Choroid plexus epithelial cell (primary cell): Measurements from ENCODE around the gene MYO1B.

Experiments used
- DNase-seq: peaks from one replicate; pipeline ENCODE4 v3.0.0-alpha.2; 2010; ENCODE audit warnings: low read depth
- H3K4me3 ChIP-seq: 2 replicates; pipeline ENCODE4 v1.5.1; 2011; ENCODE audit warnings: low read depth, mild to moderate bottlenecking, control low read depth, low read length, moderate library complexity
- TF ChIP-seq, protein P1 (sequence below): conservative IDR thresholded peaks from 2 replicates; pipeline ENCODE4 v1.5.1; 2011; ENCODE audit warnings: low read depth, mild to moderate bottlenecking, control low read depth, inconsistent platforms, low read length, moderate library complexity

Gene MYO1B

DNA sequence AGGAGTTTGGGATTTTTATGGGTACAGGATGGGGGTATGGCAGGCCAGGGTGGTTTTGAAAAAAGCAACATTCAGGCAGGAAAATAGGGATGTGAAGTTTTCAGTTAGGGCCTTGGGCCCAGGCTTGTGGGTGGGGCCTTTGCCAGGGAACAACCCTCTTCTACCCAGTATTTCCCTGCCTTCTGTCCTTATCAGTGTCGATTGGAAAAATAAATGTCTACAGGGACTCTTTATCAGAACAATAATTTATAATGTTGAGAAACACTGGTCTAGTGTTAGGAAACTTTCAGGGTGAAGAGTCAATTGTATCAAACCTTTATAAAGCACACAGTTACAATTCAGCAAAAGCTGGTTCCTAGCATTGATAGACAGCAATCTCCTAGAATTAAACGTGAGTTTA lies 218.6 kb downstream of the MYO1B start:
- DNase-seq, result no peak
- TF ChIP-seq, protein P1, sequence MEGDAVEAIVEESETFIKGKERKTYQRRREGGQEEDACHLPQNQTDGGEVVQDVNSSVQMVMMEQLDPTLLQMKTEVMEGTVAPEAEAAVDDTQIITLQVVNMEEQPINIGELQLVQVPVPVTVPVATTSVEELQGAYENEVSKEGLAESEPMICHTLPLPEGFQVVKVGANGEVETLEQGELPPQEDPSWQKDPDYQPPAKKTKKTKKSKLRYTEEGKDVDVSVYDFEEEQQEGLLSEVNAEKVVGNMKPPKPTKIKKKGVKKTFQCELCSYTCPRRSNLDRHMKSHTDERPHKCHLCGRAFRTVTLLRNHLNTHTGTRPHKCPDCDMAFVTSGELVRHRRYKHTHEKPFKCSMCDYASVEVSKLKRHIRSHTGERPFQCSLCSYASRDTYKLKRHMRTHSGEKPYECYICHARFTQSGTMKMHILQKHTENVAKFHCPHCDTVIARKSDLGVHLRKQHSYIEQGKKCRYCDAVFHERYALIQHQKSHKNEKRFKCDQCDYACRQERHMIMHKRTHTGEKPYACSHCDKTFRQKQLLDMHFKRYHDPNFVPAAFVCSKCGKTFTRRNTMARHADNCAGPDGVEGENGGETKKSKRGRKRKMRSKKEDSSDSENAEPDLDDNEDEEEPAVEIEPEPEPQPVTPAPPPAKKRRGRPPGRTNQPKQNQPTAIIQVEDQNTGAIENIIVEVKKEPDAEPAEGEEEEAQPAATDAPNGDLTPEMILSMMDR, result no peak
- H3K4me3 ChIP-seq, result no peak overlapping the region

DNA sequence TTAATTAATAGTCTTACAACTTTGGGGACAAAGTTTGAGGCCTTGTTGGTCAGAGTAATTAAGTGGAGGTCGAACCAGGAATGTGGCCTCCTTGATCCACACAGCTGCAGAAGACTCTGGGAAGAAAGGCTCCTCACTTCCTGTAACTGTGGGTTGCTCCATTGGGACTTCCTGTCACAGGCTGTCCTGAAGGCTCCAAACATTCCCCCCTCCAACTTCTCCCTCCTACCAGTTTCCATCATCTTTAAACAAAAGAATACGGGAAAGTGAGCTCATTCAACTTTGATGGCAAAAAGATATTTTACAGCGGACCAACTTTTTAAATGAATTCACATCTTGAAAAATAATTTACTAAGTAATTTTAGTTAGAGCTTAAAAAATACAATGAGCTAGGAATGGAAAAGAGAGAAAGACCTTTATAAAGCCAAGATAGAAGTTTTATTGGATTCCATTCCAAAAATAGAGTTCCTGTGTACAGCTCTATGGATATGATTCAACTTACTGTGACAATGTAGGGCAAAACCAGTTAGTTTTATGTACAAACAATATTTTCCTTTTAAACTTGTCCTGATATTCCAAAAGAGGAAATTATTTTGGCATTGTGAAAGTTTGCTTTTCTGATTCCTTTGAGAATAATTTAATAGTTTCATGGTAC lies 220.7 kb downstream of the MYO1B start:
- TF ChIP-seq, protein P1, result no peak
- H3K4me3 ChIP-seq, result no peak overlapping the region
- DNase-seq, result no peak

DNA sequence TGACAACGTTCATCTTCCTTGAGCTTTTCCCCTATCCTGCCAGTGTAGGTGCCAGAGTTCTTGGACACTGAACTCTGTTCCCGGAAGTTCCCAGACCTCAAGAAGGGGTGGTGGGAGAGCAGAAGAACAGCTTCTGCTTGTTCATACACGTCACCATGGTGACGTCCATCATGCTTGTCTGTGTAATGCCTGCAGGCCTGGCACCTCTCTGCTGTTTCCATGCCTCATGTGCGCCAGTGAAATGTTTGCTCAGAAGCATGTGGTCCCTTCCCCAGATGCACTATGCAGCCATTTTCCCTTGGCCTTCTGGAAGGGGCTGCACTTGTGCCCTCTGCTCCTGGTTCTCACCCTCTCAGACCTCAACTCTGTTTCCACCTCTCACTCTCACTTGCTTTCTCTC lies 221.9 kb downstream of the MYO1B start:
- H3K4me3 ChIP-seq, result no peak overlapping the region
- TF ChIP-seq, protein P1, result no peak
- DNase-seq, result no peak

DNA sequence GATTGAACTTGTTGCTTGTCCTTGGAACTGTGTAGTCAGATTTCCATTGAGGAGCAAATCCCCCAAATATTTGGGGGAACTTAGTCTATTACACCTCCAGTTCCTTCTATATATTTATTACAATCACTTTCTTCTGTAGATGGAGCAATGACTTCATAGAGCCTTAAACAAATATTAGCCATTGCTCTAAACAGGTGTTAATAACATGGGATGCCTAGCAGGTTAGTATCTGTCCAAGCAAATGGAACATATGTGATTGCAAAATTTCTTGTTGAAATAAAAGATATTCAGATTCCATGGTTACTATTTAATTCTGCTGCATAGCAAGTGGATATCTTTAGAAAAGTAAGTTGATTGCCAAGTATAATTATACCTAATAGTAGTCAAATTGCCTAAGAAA lies 225.1 kb downstream of the MYO1B start:
- no peak overlapping the region for H3K4me3 ChIP-seq
- no peak for DNase-seq
- TF ChIP-seq, protein P1, result no peak

DNA sequence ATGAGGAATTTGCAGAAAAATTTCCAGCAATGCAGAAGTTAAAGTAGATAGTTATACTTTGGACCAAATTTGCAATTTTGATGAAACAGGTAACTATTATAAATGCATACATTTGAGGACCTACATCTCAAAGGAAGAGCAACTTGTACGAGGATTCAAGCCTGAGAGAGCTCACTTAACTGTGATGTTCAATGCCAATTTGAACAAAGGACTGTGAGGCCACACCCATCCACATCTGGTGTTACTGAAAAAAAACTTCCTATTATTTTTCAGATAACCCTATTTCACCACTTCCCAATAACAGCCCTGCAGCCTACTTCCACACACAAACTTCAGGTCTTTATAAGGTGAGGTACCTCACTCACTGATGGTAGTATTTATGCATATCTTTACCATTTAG lies 229.3 kb downstream of the MYO1B start:
- H3K4me3 ChIP-seq, result no peak overlapping the region
- DNase-seq, result no peak
- TF ChIP-seq, protein P1, result no peak
